Cerebellar nuclear complex (tissue), 1 donor: Measurements from ENCODE around the gene RFFL.

Experiments used
- DNase-seq, 2 experiments: peaks; one replicate each; lab custom pipeline; 2025; lab: John Stamatoyannopoulos, UW

RFFL gene

DNA sequence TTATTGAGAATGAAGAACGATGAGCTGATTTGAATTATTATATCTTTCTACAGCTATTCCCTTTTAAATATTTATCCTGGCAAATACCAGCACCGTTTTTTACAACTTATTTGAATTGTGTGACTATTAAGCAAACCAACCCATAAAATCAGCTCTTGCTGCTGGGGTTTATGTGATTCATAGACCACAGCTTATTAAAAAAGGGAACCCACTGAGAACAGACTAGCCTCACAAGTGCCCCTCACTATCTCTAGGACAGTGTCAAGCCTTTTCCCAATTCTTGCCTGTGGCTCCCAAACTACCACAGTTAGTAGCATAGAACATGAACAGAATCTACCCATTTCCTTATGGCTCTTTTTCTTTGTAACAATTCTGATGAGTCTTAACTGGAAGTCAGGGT is 89.3 kb downstream of the RFFL start:
- DNase-seq: no peak

DNA sequence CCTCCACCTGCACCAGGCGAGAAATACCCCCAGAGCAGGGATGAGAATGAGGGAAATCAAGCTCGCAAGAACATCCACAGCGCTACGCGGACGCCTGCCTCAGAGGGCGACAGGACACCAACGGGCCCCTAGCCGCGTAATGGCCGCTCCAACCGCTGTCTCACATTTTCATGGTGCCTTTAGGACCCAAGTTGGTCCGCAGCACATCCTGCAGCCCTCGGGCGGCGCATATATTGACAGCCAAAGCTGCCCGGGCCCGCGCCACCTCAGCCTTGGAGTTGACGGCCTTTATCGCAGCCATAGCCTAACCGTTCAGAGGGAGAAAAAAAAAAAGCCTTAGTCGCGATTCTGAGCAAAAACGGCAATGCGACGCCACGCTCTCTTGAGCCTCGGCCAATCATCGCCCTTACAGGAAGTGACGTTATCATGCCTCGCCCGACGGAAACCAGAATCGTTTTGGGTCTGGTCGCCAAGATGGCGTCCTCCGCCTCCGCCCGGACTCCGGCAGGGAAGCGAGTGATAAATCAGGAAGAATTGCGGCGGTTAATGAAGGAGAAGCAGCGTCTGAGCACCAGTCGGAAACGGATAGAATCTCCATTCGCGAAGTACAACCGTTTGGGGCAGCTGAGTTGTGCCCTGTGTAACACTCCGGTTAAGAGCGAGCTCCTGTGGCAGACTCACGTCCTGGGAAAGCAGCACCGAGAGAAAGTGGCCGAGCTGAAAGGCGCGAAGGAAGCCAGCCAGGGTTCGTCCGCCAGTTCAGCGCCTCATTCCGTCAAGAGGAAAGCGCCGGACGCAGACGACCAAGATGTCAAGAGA is 102.2 kb downstream of the RFFL start, which contains the start of the genes CCT6B and ZNF830:
TSS of gene CCT6B (minus strand) at position 368 of the 819 bp plus-strand sequence. CDS start at position 301, 67 bp downstream.
TSS of gene ZNF830 (plus strand) at position 448 of the 819 bp plus-strand sequence. CDS start at position 475, 27 bp downstream.
- peak in 1 of 2 experiments; percentile 68 for DNase-seq

DNA sequence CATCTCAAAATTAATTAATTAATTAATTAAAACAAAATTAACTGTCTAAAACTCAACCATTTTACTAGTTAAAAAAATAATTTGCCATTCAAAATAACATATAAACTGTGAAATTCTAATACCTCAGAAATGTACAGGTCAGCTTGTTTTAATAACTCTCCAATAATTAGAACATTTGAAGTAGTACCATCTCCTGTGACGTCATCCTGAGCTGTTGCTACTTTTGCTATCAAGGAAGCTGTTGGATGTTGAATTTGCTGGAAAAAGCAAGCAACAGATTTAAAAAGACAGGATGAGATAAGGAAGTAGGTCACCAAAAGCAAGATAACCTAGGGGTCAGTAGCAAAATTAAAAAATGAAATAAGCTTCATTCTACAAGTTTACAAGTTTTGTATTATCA is 105.1 kb downstream of the RFFL start:
- no peak for DNase-seq
